ENCODE measurements around the gene BAG5. TPM values are rescaled to one million over a fixed set of nuclear protein-coding genes. Genes with fewer than 3 reads are reported as not detected.
A peak's percentile ranks its signal among the peaks of the same experiment; 100 is the strongest.

BAG5 gene
- total and polyA plus RNA-seq, 2 of the 4 experiments (the other 2 are of a cell fraction): 6.7 to 22.2 TPM

DNA sequence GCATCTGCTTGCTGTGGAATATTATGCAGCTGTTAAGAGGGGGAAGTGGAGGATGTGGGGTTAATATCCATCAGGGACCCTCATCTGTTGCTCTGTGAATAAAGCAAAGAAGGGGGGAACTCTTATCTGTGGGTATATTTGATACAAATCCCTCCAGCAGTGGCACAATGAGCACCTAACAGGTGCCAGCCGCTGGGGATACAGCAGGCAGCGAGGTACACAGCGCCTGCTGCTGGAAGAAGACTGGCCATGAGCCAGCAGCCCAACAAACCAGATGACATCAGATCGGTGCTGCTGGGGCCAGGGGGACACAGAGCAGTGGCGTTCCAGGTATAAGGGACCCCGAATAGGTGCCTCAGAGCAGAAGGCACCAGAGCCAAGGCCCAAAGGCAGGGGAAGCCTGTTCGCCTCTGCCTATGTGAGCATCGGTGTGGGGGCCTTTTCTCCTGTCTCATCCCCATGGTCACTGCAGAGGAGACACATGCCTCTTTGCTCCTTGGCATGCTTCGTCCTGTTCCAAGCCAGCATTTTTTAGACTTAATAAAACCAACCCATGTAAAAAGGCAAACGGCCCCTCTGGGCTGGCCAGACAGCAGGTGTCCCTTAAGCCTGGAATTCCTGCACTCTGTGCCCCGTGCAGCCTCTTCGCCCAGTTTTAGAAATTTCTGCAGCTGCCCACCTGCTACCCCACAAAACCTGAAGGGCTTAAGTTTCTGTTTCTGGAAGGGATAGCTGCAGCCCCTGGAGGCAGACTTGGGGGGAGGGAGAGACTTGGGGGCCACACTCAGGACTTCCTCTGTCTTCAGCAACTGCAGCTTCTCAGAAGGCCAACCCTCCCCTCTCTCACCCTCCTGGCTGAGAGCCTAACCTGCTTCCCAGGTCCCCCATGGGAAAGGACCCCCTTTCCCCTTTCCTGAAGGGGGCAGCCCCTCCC, 38.2 kb downstream of the BAG5 start:
- no peak overlapping the region for H3K4me3 ChIP-seq (ENCODE audit: insufficient read depth, low read depth, low read length)
- CTCF ChIA-PET: no interaction called here
- H4K5ac ChIP-seq (ENCODE audit: low read depth, low read length): no peak overlapping the region
- no peak overlapping the region for H4K91ac ChIP-seq (ENCODE audit: insufficient read depth, low read depth, low read length)
- H3K9me3 ChIP-seq (ENCODE audit: control insufficient read depth, insufficient read depth, low read length): no peaks in the 10 kb centered on the region
- DNase-seq: no peak
- no peak for ATAC-seq (ENCODE audit: low read depth)
- H3K23ac ChIP-seq (ENCODE audit: low read depth, low read length): peak overlapping the region; percentile 20; the same call in 1 of the 2 replicates
- POLR2A ChIA-PET (ENCODE audit: unreplicated experiment): no interaction called here
- no peak overlapping the region for H3K27ac ChIP-seq (ENCODE audit: insufficient read depth, low read length)
- H3K56ac ChIP-seq (ENCODE audit: extremely low read depth, insufficient read depth, low read length): no peak overlapping the region
- dilution Hi-C loops (cut with HindIII; ENCODE audit: low sequenced_read_pairs, unreplicated experiment): no loop called here
- no peak overlapping the region for H2AK5ac ChIP-seq (ENCODE audit: low read depth, low read length)
- H3K36me3 ChIP-seq (ENCODE audit: control insufficient read depth, insufficient read depth, low read length): no peaks in the 10 kb centered on the region
- H3K9ac ChIP-seq (ENCODE audit: low read depth, low read length): no peak overlapping the region
- no peak overlapping the region for H2BK120ac ChIP-seq (ENCODE audit: low read depth, low read length)
- no peak overlapping the region for H2AFZ ChIP-seq (replicated peaks; ENCODE audit: low read length, poor library complexity)
- H3K27me3 ChIP-seq (ENCODE audit: control insufficient read depth, insufficient read depth, low read length): peaks cover 15% of the 10 kb centered on the region
- peaks cover 13% of the 10 kb centered on the region for H3K4me1 ChIP-seq (ENCODE audit: control insufficient read depth, insufficient read depth, low read length)
- in situ Hi-C loops (cut with MboI; ENCODE audit: low sequenced_read_pairs): no loop called here
- TF ChIP-seq CHD1 (IDR thresholded peaks at IDR 0.05; ENCODE audit: low read depth, low read length) (no peak), MAFK (IDR thresholded peaks at IDR 0.05; ENCODE audit: low read depth, low read length) (no peak), RCOR1 (IDR thresholded peaks at IDR 0.05; ENCODE audit: insufficient replicate concordance, low read length) (no peak), MAZ (IDR thresholded peaks at IDR 0.05; ENCODE audit: borderline replicate concordance, low read depth, low read length) (no peak), SMC3 (IDR thresholded peaks at IDR 0.05; ENCODE audit: low read depth, low read length) (no peak), POLR2A (IDR thresholded peaks at IDR 0.05; ENCODE audit: low read depth, low read length) (no peak), RAD21 (IDR thresholded peaks at IDR 0.05; ENCODE audit: low read length) (no peak), FOS (IDR thresholded peaks at IDR 0.05; ENCODE audit: low read depth, low read length) (no peak), BHLHE40 (IDR thresholded peaks at IDR 0.05; ENCODE audit: low read depth, low read length) (no peak), NFE2L2 (IDR thresholded peaks at IDR 0.05; ENCODE audit: low read depth, low read length) (no peak)
- TF ChIP-seq, protein P1, sequence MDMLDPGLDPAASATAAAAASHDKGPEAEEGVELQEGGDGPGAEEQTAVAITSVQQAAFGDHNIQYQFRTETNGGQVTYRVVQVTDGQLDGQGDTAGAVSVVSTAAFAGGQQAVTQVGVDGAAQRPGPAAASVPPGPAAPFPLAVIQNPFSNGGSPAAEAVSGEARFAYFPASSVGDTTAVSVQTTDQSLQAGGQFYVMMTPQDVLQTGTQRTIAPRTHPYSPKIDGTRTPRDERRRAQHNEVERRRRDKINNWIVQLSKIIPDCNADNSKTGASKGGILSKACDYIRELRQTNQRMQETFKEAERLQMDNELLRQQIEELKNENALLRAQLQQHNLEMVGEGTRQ (IDR thresholded peaks at IDR 0.05; ENCODE audit: low read depth, low read length): no peak
- TF ChIP-seq, protein P2, sequence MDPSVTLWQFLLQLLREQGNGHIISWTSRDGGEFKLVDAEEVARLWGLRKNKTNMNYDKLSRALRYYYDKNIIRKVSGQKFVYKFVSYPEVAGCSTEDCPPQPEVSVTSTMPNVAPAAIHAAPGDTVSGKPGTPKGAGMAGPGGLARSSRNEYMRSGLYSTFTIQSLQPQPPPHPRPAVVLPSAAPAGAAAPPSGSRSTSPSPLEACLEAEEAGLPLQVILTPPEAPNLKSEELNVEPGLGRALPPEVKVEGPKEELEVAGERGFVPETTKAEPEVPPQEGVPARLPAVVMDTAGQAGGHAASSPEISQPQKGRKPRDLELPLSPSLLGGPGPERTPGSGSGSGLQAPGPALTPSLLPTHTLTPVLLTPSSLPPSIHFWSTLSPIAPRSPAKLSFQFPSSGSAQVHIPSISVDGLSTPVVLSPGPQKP (IDR thresholded peaks at IDR 0.05; ENCODE audit: borderline replicate concordance, low read depth, low read length): no peak
- TF ChIP-seq, protein P3, sequence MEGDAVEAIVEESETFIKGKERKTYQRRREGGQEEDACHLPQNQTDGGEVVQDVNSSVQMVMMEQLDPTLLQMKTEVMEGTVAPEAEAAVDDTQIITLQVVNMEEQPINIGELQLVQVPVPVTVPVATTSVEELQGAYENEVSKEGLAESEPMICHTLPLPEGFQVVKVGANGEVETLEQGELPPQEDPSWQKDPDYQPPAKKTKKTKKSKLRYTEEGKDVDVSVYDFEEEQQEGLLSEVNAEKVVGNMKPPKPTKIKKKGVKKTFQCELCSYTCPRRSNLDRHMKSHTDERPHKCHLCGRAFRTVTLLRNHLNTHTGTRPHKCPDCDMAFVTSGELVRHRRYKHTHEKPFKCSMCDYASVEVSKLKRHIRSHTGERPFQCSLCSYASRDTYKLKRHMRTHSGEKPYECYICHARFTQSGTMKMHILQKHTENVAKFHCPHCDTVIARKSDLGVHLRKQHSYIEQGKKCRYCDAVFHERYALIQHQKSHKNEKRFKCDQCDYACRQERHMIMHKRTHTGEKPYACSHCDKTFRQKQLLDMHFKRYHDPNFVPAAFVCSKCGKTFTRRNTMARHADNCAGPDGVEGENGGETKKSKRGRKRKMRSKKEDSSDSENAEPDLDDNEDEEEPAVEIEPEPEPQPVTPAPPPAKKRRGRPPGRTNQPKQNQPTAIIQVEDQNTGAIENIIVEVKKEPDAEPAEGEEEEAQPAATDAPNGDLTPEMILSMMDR (conservative IDR thresholded peaks at IDR 0.05; ENCODE audit: low read depth, low read length): no peak
- intact Hi-C loops (cut with micrococcal nuclease): no loop called here
- H3K9me1 ChIP-seq (ENCODE audit: insufficient read depth, low read length): peaks cover 3% of the 10 kb centered on the region
- no peak overlapping the region for H2BK20ac ChIP-seq (ENCODE audit: low read depth, low read length)
- H3K4ac ChIP-seq (ENCODE audit: low read depth, low read length): no peak overlapping the region
- H2BK15ac ChIP-seq (ENCODE audit: low read depth, low read length): no peak overlapping the region
- H2BK5ac ChIP-seq (ENCODE audit: low read depth, low read length, poor library complexity, severe bottlenecking): no peak overlapping the region
- H3K4me2 ChIP-seq (ENCODE audit: low read depth, low read length): no peak overlapping the region
- no peak overlapping the region for H3K18ac ChIP-seq (ENCODE audit: low read depth, low read length)
- no peak overlapping the region for H3K14ac ChIP-seq (replicated peaks; ENCODE audit: low read depth, low read length)
- BruUV-seq (replicated peaks): no TSS peak
- WGBS, 2 experiments (ENCODE audit: extremely low coverage in 2 of 2, insufficient read length in 1 of 2): 83% methylated on average over 8 of the region's 12 CpGs; no CpG with 5 or more reads in 1 of the 2 experiments
- no peak overlapping the region for H4K8ac ChIP-seq (ENCODE audit: low read depth in 2 of 2, low read length in 2 of 2)
- H2AK9ac ChIP-seq (replicated peaks; ENCODE audit: low read depth, low read length, poor library complexity): peak overlapping the region; percentile 42
- peaks cover under 1% of the 10 kb centered on the region for H4K20me1 ChIP-seq (ENCODE audit: insufficient read depth, low read length)
- H3K79me1 ChIP-seq (ENCODE audit: low read depth in 1 of 2, low read length in 2 of 2): peaks cover 0 to 16% of the 10 kb centered on the region in 2 experiments; a peak in 3 of 4 replicates
